Chondrocyte (in vitro differentiated cells): ENCODE results near the gene DLEU7. TPM values are rescaled to one million over a fixed set of nuclear protein-coding genes. Genes with fewer than 3 reads are reported as not detected.

Source experiments
- DNase-seq: peaks from one replicate; pipeline ENCODE4 v3.0.0; 2021; ENCODE audit warnings: mixed read lengths, low spot score
- H3K27ac Mint-ChIP-seq: one replicate; pipeline ENCODE4 v1.8.0; 2021; ENCODE audit warnings: mild to moderate bottlenecking, moderate library complexity, mixed read lengths; ENCODE audit not compliant: unreplicated experiment
- H3K27me3 Mint-ChIP-seq: 2 replicates; pipeline ENCODE4 v1.8.0; 2021; ENCODE audit warnings: low read depth, mixed read lengths
- H3K36me3 Mint-ChIP-seq: 2 replicates; pipeline ENCODE4 v1.8.0; 2021; ENCODE audit warnings: low read depth, mixed read lengths
- H3K4me1 Mint-ChIP-seq: 2 replicates; pipeline ENCODE4 v1.8.0; 2021; ENCODE audit warnings: low read depth, mild to moderate bottlenecking, mixed read lengths
- H3K4me3 Mint-ChIP-seq: one replicate; pipeline ENCODE4 v1.8.0; 2021; ENCODE audit warnings: mild to moderate bottlenecking, moderate library complexity, mixed read lengths; ENCODE audit not compliant: unreplicated experiment
- H3K9me3 Mint-ChIP-seq: 2 replicates; pipeline ENCODE4 v1.8.0; 2021; ENCODE audit warnings: low read depth, mixed read lengths
- CTCF ChIP-seq: fragments of 200-600 bp; sonication (generic); IDR thresholded peaks from 2 replicates; pipeline ENCODE4 v1.5.0; 2021; ENCODE audit warnings: antibody characterized with exemption, mild to moderate bottlenecking, moderate library complexity
- total RNA-seq: library from RNA; stranded (reverse); gene quantifications from 3 replicates; pipeline ENCODE4 v1.2.1, GENCODE V29; 2021

DLEU7 gene
- total RNA-seq, 1 donor from 2014 or later, result not detected

- no peak for TF ChIP-seq CTCF
- no peak for DNase-seq
- Mint-ChIP-seq H3K9me3 (no peaks in the 10 kb centered on the region), H3K4me3 (no peak overlapping the region), H3K36me3 (no peaks in the 10 kb centered on the region), H3K27ac (no peak overlapping the region), H3K27me3 (peaks cover 1% of the 10 kb centered on the region), H3K4me1 (peaks cover 6% of the 10 kb centered on the region)
Observed at GRCh38 chr13:50787316-50788195, 55.9 kb downstream of the DLEU7 start.

- TF ChIP-seq CTCF, result no peak
- Mint-ChIP-seq H3K4me3 (no peak overlapping the region), H3K27me3 (peaks cover 1% of the 10 kb centered on the region), H3K27ac (no peak overlapping the region), H3K36me3 (no peaks in the 10 kb centered on the region), H3K4me1 (peaks cover 6% of the 10 kb centered on the region), H3K9me3 (no peaks in the 10 kb centered on the region)
- DNase-seq, result no peak
Observed at GRCh38 chr13:50783717-50784290, 59.7 kb downstream of the DLEU7 start.

- Mint-ChIP-seq H3K9me3 (no peaks in the 10 kb centered on the region), H3K27ac (no peak overlapping the region), H3K27me3 (peaks cover 1% of the 10 kb centered on the region), H3K36me3 (peaks cover under 1% of the 10 kb centered on the region), H3K4me1 (peaks cover under 1% of the 10 kb centered on the region), H3K4me3 (no peak overlapping the region)
- TF ChIP-seq CTCF, result no peak
- no peak for DNase-seq
Observed at GRCh38 chr13:50783066-50783465, 60.4 kb downstream of the DLEU7 start.

- no peak for TF ChIP-seq CTCF
- H3K9me3 Mint-ChIP-seq, result peaks cover 9% of the 10 kb centered on the region
- peaks cover 6% of the 10 kb centered on the region for H3K36me3 Mint-ChIP-seq
- no peak overlapping the region for H3K27ac Mint-ChIP-seq
- H3K27me3 Mint-ChIP-seq, result peaks cover 1% of the 10 kb centered on the region
- H3K4me3 Mint-ChIP-seq, result no peak overlapping the region
- DNase-seq, result no peak
- no peaks in the 10 kb centered on the region for H3K4me1 Mint-ChIP-seq
Observed at GRCh38 chr13:50780201-50781015, 63.1 kb downstream of the DLEU7 start.
